IMR-90 (cell line): ENCODE measurements around the gene CDC20B. TPM values are rescaled to one million over a fixed set of nuclear protein-coding genes. Genes with fewer than 3 reads are reported as not detected.

ENCODE experiments used
- ATAC-seq: fragments of 200-7000 bp; cut with Tn5 transposase; 2 replicates; pipeline ENCODE4 v1.9.1; 2020; ENCODE audit warnings: low read depth, mild to moderate bottlenecking, moderate library complexity
- BruUV-seq: library from RNA; stranded (reverse); fragments of 400-500 nt; replicated peaks from 2 replicates; lab custom pipeline; 2021; lab: Mats Ljungman, UMichigan
- CTCF ChIA-PET: fragments of 300-600 bp; formaldehyde crosslinking; extraction: SDS; loops from one replicate; lab custom pipeline; 2021; ENCODE audit warnings: antibody characterized with exemption; lab: Yijun Ruan, JAX
- POLR2A ChIA-PET: fragments of 300-600 bp; sonication (Branson Sonifier 250); formaldehyde crosslinking; loops from one replicate; lab custom pipeline; 2022; ENCODE audit warnings: antibody characterized with exemption; ENCODE audit not compliant: unreplicated experiment; lab: Charles Lee
- DNase-seq: peaks from one replicate; pipeline ENCODE4 v3.0.0; 2013
- H2AFZ ChIP-seq: replicated peaks from 2 replicates; pipeline ENCODE3; 2013; ENCODE audit warnings: low read length, mild to moderate bottlenecking; ENCODE audit not compliant: poor library complexity
- H2AK5ac ChIP-seq: 2 replicates; pipeline ENCODE4 v1.6.1; 2013; ENCODE audit warnings: low read depth, low read length, inconsistent platforms
- H2AK9ac ChIP-seq: replicated peaks from 2 replicates; pipeline ENCODE3; 2013; ENCODE audit warnings: mild to moderate bottlenecking, low read depth, low read length, moderate library complexity; ENCODE audit not compliant: poor library complexity
- H2BK120ac ChIP-seq: 2 replicates; pipeline ENCODE4 v1.6.1; 2013; ENCODE audit warnings: low read depth, low read length, inconsistent platforms
- H2BK15ac ChIP-seq: 3 replicates; pipeline ENCODE4 v1.6.1; 2013; ENCODE audit warnings: low read depth, low read length, inconsistent platforms
- H2BK20ac ChIP-seq: 2 replicates; pipeline ENCODE4 v1.6.1; 2013; ENCODE audit warnings: low read depth, mild to moderate bottlenecking, inconsistent platforms, low read length, moderate library complexity
- H2BK5ac ChIP-seq: 2 replicates; pipeline ENCODE4 v1.6.1; 2013; ENCODE audit warnings: mild to moderate bottlenecking, low read depth, low read length, inconsistent platforms; ENCODE audit not compliant: poor library complexity, severe bottlenecking
- H3K14ac ChIP-seq: replicated peaks from 2 replicates; pipeline ENCODE4 v1.6.1; 2013; ENCODE audit warnings: low read depth, low read length, inconsistent platforms
- H3K18ac ChIP-seq: 2 replicates; pipeline ENCODE4 v1.6.1; 2013; ENCODE audit warnings: low read depth, low read length, control low read depth
- H3K23ac ChIP-seq: 2 replicates; pipeline ENCODE4 v1.6.1; 2013; ENCODE audit warnings: low read depth, low read length, inconsistent platforms
- H3K27ac ChIP-seq: 2 replicates; pipeline ENCODE4 v1.5.1; 2013; ENCODE audit warnings: mild to moderate bottlenecking, control low read depth, low read length; ENCODE audit not compliant: insufficient read depth
- H3K27me3 ChIP-seq: 2 replicates; pipeline ENCODE4 v1.6.1; 2013; ENCODE audit warnings: low read length; ENCODE audit not compliant: control insufficient read depth, insufficient read depth
- H3K36me3 ChIP-seq: 2 replicates; pipeline ENCODE4 v1.6.1; 2013; ENCODE audit warnings: low read length, mixed read lengths; ENCODE audit not compliant: control insufficient read depth, insufficient read depth
- H3K4ac ChIP-seq: 2 replicates; pipeline ENCODE4 v1.6.1; 2013; ENCODE audit warnings: low read depth, low read length, inconsistent platforms
- H3K4me1 ChIP-seq: 2 replicates; pipeline ENCODE4 v1.6.1; 2013; ENCODE audit warnings: low read length, mixed read lengths; ENCODE audit not compliant: control insufficient read depth, insufficient read depth
- H3K4me2 ChIP-seq: 2 replicates; pipeline ENCODE4 v1.6.1; 2013; ENCODE audit warnings: low read depth, mild to moderate bottlenecking, control low read depth, low read length, moderate library complexity
- H3K4me3 ChIP-seq: 2 replicates; pipeline ENCODE4 v1.5.1; 2013; ENCODE audit warnings: low read depth, mild to moderate bottlenecking, control low read depth, low read length, moderate library complexity; ENCODE audit not compliant: insufficient read depth
- H3K56ac ChIP-seq: 2 replicates; pipeline ENCODE4 v1.6.1; 2013; ENCODE audit warnings: low read length, inconsistent platforms; ENCODE audit not compliant: insufficient read depth; ENCODE audit errors: extremely low read depth
- H3K79me1 ChIP-seq, 2 experiments: 2 replicates each; pipeline ENCODE4 v1.6.1; 2013; ENCODE audit warnings: low read length in 2 of 2, inconsistent platforms in 1 of 2, low read depth in 1 of 2
- H3K9ac ChIP-seq: 2 replicates; pipeline ENCODE4 v1.6.1; 2013; ENCODE audit warnings: low read depth, low read length, control low read depth
- H3K9me1 ChIP-seq: 2 replicates; pipeline ENCODE4 v1.6.1; 2013; ENCODE audit warnings: low read length, inconsistent platforms; ENCODE audit not compliant: insufficient read depth
- H3K9me3 ChIP-seq: 2 replicates; pipeline ENCODE4 v1.6.1; 2013; ENCODE audit warnings: low read length; ENCODE audit not compliant: control insufficient read depth, insufficient read depth
- H4K20me1 ChIP-seq: 2 replicates; pipeline ENCODE4 v1.6.1; 2013; ENCODE audit warnings: low read length, inconsistent platforms; ENCODE audit not compliant: insufficient read depth
- H4K5ac ChIP-seq: 2 replicates; pipeline ENCODE4 v1.6.1; 2013; ENCODE audit warnings: mild to moderate bottlenecking, low read depth, low read length, control low read depth
- H4K8ac ChIP-seq, 2 experiments: 2 replicates each; pipeline ENCODE4 v1.6.1; 2013; ENCODE audit warnings: low read depth in 2 of 2, low read length in 2 of 2, control low read depth in 1 of 2, inconsistent platforms in 1 of 2
- H4K91ac ChIP-seq: 2 replicates; pipeline ENCODE4 v1.6.1; 2013; ENCODE audit warnings: low read depth, low read length, inconsistent platforms; ENCODE audit not compliant: insufficient read depth
- CEBPB ChIP-seq: IDR thresholded peaks from 2 replicates; pipeline ENCODE4 v1.6.1; 2012; ENCODE audit warnings: low read depth, low read length, improper control_type of control experiment
- ELK1 ChIP-seq: fragments of 150-350 bp; IDR thresholded peaks from 2 replicates; pipeline ENCODE4 v1.6.1; 2016; ENCODE audit warnings: low read depth, mild to moderate bottlenecking, low read length, moderate library complexity, borderline replicate concordance
- FOS ChIP-seq: fragments of 150-350 bp; IDR thresholded peaks from 2 replicates; pipeline ENCODE4 v1.6.1; 2016; ENCODE audit warnings: low read depth, low read length
- POLR2A ChIP-seq: IDR thresholded peaks from 2 replicates; pipeline ENCODE4 v1.6.1; 2012; ENCODE audit warnings: mild to moderate bottlenecking, low read depth, low read length
- SMC3 ChIP-seq: fragments of 150-350 bp; IDR thresholded peaks from 2 replicates; pipeline ENCODE4 v1.6.1; 2016; ENCODE audit warnings: low read depth, mild to moderate bottlenecking, antibody characterized with exemption, low read length, moderate library complexity
- WGBS, 2 experiments: methylation state at CpG; one replicate each; pipeline versions ENCODE4 v1.1.5 to v1.1.7; 2013; ENCODE audit warnings: missing lambda C conversion rate in 2 of 2; ENCODE audit not compliant: insufficient read length in 1 of 2; ENCODE audit errors: extremely low coverage in 2 of 2; 5-methylcytosine and 5-hydroxymethylcytosine counted together
- dilution Hi-C: fragments of 300-500 bp; cut with HindIII; formaldehyde crosslinking; loops from one replicate; pipeline ENCODE4 v1.14.3; 2018; ENCODE audit warnings: low sequenced_read_pairs; ENCODE audit not compliant: unreplicated experiment
- in situ Hi-C: fragments of 300-500 bp; cut with MboI; formaldehyde crosslinking; loops from 3 replicates; pipeline ENCODE4 v1.14.3; 2019; ENCODE audit warnings: low sequenced_read_pairs, inconsistent platforms, mixed read lengths
- intact Hi-C: fragments of 100-400 bp; cut with micrococcal nuclease; formaldehyde crosslinking; loops from 2 replicates; pipeline ENCODE4 v1.10.0; 2022
- polyA plus RNA-seq, 3 experiments: library from polyadenylated mRNA; depleted of rRNA; stranded (reverse); fragments of >200 nt; gene quantifications; 2 replicates each; pipeline ENCODE4 v1.2.3, GENCODE V29; 2012; ENCODE audit warnings: low replicate concordance in 1 of 3
- total RNA-seq: library from RNA; depleted of rRNA; stranded (reverse); fragments of >200 nt; gene quantifications from 2 replicates; pipeline ENCODE4 v1.2.3, GENCODE V29; 2012

CDC20B gene
- total and polyA plus RNA-seq, 2 of the 4 experiments (the other 2 are of a cell fraction) = not detected

GRCh38 chr5:55149308-55149795, 23.6 kb downstream of the CDC20B start:
- H2AK5ac ChIP-seq = no peak overlapping the region
- no peak overlapping the region for H3K9ac ChIP-seq
- no peak overlapping the region for H2BK15ac ChIP-seq
- no peaks in the 10 kb centered on the region for H3K79me1 ChIP-seq
- intact Hi-C loops (no loop called here), in situ Hi-C loops (loop anchor here (25.0 kb wide), 1 partner anchor 662 kb away; no protein-coding TSS in a partner anchor), dilution Hi-C loops (loop anchor here (25.0 kb wide), 1 partner anchor 212 kb away; no protein-coding TSS in a partner anchor)
- no peak overlapping the region for H3K4me3 ChIP-seq
- no peak overlapping the region for H2BK120ac ChIP-seq
- peaks cover 4% of the 10 kb centered on the region for H3K9me1 ChIP-seq
- no peak overlapping the region for H2AFZ ChIP-seq
- no CpG with 5 or more reads among the region's 2 CpGs for WGBS, 2 experiments
- no peaks in the 10 kb centered on the region for H4K20me1 ChIP-seq
- no peak overlapping the region for H3K18ac ChIP-seq
- no peak overlapping the region for H4K5ac ChIP-seq
- no peak overlapping the region for H3K27ac ChIP-seq
- H3K4me1 ChIP-seq = peaks cover 5% of the 10 kb centered on the region; the same call in 1 of the 2 replicates
- H2BK20ac ChIP-seq = no peak overlapping the region
- no peak overlapping the region for H3K4me2 ChIP-seq
- no peaks in the 10 kb centered on the region for H3K9me3 ChIP-seq
- H4K91ac ChIP-seq = no peak overlapping the region
- ATAC-seq (no peak), DNase-seq (no peak)
- no peak overlapping the region for H2AK9ac ChIP-seq
- no peaks in the 10 kb centered on the region for H3K36me3 ChIP-seq
- H3K14ac ChIP-seq = no peak overlapping the region
- H4K8ac ChIP-seq = no peak overlapping the region
- BruUV-seq = no TSS peak
- H3K27me3 ChIP-seq = no peaks in the 10 kb centered on the region
- no peak overlapping the region for H3K23ac ChIP-seq
- no peak overlapping the region for H3K56ac ChIP-seq
- no peak for TF ChIP-seq SMC3
- TF ChIP-seq ELK1 = no peak
- TF ChIP-seq CEBPB = no peak
- TF ChIP-seq POLR2A = no peak
- no peak for TF ChIP-seq FOS
- CTCF ChIA-PET = no interaction called here
- no peak overlapping the region for H2BK5ac ChIP-seq
- no peak overlapping the region for H3K4ac ChIP-seq
- POLR2A ChIA-PET = no interaction called here
